GM19099 (cell line): ENCODE measurements around the gene CSN1S1.

Source experiments
- POLR2A ChIP-seq: IDR thresholded peaks from 3 replicates; pipeline ENCODE4 v1.6.1; 2011; ENCODE audit warnings: low read depth; ENCODE audit not compliant: insufficient read length; ENCODE audit errors: extremely low read depth

CSN1S1 gene

DNA sequence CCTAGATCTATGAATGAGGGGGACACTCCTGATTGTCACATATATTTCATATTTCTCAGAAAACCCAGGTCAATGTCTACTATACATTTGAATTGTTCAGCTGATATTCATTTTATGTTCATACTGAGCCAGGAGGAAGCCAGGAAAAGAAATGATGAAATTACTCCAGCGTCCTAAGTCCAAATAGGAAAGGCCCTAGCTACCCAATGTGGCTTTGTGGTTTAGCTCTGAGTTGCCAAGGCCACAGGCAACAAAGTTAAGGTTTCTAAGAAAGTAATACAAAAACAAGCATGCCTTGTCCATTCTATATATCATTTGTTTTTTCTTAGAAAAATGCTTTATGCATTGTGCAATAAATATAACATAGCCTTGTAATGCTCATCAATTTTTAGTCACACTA is 39.2 kb downstream of the CSN1S1 start:
- TF ChIP-seq POLR2A: no peak

DNA sequence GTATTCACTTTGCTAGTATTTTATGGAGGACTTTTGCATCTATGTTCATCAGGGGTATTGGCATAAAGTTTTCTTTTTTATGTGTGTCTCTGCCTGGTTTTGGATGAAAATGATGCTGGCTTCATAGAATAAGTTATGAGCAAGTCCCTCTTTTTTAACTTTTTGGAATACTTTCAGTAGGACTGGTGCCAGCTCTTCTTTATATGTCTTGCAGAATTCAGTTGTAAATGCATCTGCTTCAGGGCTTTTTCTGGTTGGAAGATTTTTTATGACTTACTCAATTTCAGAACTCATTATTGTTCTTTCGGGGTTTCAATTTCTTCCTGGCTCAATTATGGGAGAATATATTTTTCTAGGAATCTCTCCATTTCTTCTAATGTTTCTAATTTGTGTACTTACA is 43.8 kb downstream of the CSN1S1 start:
- no peak for TF ChIP-seq POLR2A

DNA sequence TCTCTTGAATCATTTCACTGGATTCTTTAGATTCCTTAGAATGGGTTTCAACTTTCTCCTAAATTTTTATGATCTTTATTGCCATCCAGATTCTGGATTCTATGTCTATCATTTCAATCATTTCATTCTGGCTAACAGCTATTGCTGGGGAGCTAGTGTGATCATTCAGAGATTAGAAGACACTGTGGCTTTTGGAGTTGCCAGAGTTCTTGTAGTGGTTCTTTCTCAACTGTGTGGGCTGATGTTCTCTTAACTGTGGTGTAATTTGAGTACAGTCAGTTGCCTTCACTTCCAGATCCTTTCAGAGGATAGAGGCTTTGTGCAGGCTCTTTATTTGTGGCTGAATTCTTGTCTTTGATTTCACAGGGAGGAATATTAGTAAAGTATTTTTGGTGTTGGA is 46.7 kb downstream of the CSN1S1 start:
- no peak for TF ChIP-seq POLR2A

DNA sequence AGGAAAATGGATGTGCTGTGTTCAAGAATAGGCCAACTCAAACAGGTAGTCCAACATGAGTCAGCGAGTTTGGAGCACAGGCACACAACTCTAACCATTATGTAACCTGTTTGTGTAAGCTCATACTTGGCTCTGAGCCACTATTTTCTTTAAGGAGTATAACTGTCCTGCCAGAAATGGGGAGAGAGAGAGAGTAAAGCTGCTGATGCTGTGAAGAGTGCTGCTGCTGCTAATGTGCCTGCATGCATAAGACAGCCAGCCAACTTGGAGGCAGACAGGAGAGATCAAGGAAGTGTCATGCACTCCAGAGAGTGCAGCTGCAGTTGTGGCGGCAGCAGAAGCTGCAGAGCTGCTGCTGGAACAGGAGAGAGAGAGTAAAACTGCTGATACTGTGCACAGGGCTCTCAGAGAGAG is 53.2 kb downstream of the CSN1S1 start:
- no peak for TF ChIP-seq POLR2A

DNA sequence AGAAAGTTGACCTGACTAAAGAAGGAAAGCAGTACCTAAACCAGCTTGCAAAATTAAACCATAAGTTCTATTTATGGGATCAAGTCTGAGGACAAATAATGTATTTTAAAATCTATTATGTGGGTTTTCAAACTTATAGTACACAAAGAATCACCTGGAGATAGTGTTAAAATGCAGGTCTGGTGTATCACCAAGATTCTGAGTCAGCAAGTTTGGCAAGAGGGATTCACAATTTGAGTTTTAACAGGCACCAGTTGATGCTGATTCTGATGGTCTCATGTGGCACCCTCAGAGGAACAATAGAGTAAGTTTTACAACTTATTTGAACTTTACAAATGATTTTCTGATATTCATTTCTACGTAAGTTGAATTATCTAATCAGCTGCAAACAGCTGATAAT is 55.8 kb downstream of the CSN1S1 start:
- no peak for TF ChIP-seq POLR2A

DNA sequence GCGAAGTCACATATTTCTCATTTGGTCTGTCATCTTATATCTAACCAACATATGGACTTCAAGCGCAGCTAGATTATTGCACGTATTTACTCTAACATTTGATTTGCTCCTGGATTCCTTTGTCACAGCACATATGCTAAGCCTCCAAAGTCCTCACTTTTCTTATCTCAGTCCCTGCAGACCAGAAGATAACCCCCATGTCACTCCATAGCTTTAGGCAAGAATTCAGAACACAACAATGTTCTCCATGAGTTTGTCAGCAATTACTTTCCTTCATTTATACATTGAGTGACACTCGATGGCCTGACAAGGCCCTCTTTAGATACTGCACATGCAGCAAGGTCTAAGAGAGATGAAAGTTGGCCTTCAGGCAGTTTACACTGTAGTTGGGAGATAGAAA is 60.1 kb downstream of the CSN1S1 start:
- no peak for TF ChIP-seq POLR2A

DNA sequence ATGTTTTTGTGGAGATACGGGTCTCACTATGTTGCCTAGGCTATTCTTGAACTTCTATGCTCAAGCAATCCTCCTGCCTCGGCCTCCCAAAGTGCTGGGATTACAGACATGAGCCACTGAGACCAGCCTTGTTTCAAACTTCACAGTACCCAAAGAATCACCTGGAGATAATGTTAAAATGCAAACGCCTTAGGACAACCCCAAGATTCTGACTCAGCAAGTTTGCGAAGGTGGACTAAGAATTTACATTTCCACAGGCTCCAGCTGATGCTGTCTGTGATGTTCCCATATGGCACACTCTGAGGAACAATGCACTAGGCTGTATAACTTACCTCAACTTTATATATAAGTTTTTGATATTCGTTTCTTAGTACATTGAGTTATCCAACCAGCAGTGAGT is 63.9 kb downstream of the CSN1S1 start:
- no peak for TF ChIP-seq POLR2A

DNA sequence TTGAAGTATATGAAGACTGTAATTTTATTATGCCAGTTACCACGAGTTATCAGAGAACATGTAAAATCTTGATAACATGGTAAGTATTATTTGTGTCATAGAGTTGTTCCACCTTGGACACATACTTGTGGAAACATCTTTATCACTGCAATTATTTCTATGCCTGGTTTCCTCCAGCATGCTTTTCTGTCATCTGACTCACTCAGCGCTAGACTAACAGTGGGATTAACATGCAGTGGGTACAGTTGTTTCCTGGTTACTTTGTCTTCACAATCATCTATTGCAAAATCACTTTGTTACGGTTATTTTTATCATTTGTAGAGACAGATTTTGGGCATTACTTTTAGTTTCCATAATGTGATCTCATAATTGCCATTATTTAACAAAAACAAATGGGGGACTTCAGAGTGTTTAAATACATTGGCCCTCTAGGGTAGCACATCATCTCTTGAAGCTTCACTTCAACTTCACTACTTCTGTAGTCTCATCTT is 64.7 kb downstream of the CSN1S1 start, which contains the start of gene STATH:
Gene STATH, plus strand, starts transcription at position 441 of the 491 bp plus-strand sequence. CDS start 2,472 bp downstream, outside the sequence.
- no peak for TF ChIP-seq POLR2A
